ENCODE results near the gene CD58.
"Not testable (repeated sequence)": the region's sequence is repeated elsewhere in the genome, so short reads cannot be mapped to it uniquely, and the experiment has no call there.

CD58 gene

DNA sequence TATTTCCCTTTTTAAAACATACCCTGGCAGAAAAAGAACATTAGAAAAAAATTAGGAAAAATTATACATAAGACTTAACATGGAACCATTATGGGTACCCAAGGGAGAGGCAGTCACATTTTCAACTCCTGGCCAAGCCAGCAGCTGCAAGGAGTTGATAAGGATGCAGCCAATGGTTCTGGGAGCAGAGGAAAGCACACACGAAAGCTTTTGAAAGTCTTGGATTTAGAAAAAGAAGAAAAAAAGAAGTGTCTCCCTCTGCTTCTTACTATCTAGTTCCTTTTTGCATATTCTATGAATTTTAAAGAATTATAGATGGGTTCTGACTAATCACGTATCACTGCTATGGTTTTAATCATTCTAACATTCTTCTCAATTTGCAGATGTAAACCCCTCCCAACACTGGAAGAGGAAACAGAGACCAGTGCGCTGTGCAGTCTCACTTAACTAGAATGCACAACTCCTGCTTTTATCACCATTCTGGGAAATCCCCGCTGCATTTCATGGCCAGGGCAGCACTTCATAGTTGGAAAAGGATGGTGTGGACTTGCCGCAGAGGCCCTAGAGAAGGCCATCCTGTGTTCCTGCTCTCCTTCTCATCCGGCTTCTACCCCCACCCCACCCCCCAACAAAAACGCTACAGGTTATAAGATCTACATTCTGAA, 2.7 kb upstream of the CD58 start:
- no peaks in the 10 kb centered on the region for H3K36me3 ChIP-seq (ENCODE audit: control insufficient read depth, insufficient read depth, low read length)
- H3K4me3 ChIP-seq (ENCODE audit: low read length) = no peak overlapping the region
- no peaks in the 10 kb centered on the region for H3K9me3 ChIP-seq (ENCODE audit: control insufficient read depth, low read length)
- no peak overlapping the region for H3K9ac ChIP-seq (ENCODE audit: low read length)
- peaks cover 23% of the 10 kb centered on the region for H3K4me1 ChIP-seq (ENCODE audit: control insufficient read depth, insufficient read depth, low read length)
- H3K27me3 ChIP-seq (ENCODE audit: control insufficient read depth, insufficient read depth, low read length) = no peaks in the 10 kb centered on the region

GRCh38 chr1:116572771-116573430, 2.1 kb upstream of the CD58 start:
- Histone ChIP-seq H3K9me3 (ENCODE audit: control insufficient read depth, low read length) (no peaks in the 10 kb centered on the region), H3K4me1 (ENCODE audit: control insufficient read depth, insufficient read depth, low read length) (peaks cover 23% of the 10 kb centered on the region), H3K27me3 (ENCODE audit: control insufficient read depth, insufficient read depth, low read length) (no peaks in the 10 kb centered on the region), H3K36me3 (ENCODE audit: control insufficient read depth, insufficient read depth, low read length) (no peaks in the 10 kb centered on the region), H3K4me3 (ENCODE audit: low read length) (no peak overlapping the region), H3K9ac (ENCODE audit: low read length) (no peak overlapping the region)

DNA sequence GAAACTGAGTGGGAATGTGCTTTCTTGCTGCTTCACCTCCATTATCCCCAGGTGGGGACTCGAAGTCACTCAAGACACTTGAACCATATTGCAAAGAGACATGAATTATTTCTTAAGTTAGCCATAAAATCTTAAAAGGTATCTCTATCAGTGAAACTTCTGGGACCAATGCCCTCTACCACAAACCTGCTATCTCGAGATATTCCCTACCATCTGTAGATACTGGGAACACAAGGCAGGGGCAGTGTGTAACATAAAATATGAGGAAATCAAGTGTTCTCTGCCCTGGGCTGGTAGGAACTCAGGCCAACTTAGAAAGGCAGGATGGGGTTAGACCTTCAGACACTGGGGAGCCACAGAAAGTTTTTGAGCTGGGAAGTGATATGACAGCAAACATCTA, 1.3 kb upstream of the CD58 start:
- H3K9me3 ChIP-seq (ENCODE audit: control insufficient read depth, low read length) = no peaks in the 10 kb centered on the region
- H3K4me3 ChIP-seq (ENCODE audit: low read length) = no peak overlapping the region
- no peak overlapping the region for H3K9ac ChIP-seq (ENCODE audit: low read length)
- H3K4me1 ChIP-seq (ENCODE audit: control insufficient read depth, insufficient read depth, low read length) = peaks cover 23% of the 10 kb centered on the region
- no peaks in the 10 kb centered on the region for H3K36me3 ChIP-seq (ENCODE audit: control insufficient read depth, insufficient read depth, low read length)
- no peaks in the 10 kb centered on the region for H3K27me3 ChIP-seq (ENCODE audit: control insufficient read depth, insufficient read depth, low read length)

DNA sequence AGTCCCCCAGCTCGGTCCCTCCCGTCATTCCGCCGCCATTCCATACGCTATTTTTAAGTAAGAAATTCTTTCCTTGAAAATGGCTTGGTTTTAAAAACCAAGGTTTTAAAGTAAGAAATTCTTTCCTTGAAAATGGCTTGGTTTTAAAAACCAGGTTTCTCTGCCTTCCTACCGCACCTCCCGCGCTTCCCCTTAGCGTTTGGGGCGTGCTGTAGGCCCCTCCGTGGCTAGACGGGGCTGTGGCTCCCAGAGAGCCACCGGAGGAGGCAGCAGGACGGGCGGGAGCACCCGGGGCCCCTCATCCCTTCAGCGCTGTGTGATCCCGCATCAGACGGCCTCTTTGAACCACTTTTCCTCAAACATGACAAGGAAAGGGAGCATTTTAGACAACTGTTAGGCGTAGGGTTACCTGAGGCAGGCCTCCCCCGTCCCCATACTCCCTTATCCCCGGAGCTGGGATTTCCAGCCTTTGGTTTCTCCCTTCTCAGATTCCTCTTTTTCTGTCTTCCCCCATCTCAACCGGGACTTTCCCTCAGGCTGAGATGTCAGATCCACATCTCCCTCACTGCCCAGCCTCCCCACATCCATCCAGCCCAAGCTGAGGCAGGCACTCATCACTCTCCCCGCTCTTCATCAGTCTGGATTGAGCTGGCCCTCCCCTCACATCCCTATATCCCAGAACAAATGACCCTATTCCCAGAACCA, 541 bp upstream of the CD58 start:
- no peaks in the 10 kb centered on the region for H3K36me3 ChIP-seq (ENCODE audit: control insufficient read depth, insufficient read depth, low read length)
- H3K27me3 ChIP-seq (ENCODE audit: control insufficient read depth, insufficient read depth, low read length) = no peaks in the 10 kb centered on the region
- peaks cover 23% of the 10 kb centered on the region for H3K4me1 ChIP-seq (ENCODE audit: control insufficient read depth, insufficient read depth, low read length)
- H3K9me3 ChIP-seq (ENCODE audit: control insufficient read depth, low read length) = no peaks in the 10 kb centered on the region
- H3K4me3 ChIP-seq (ENCODE audit: low read length) = peak overlapping the region; percentile 77
- H3K9ac ChIP-seq (ENCODE audit: low read length) = peak overlapping the region; percentile 94

- Histone ChIP-seq H3K9ac (ENCODE audit: low read length) (peak overlapping the region; percentile 94), H3K9me3 (ENCODE audit: control insufficient read depth, low read length) (no peaks in the 10 kb centered on the region), H3K27me3 (ENCODE audit: control insufficient read depth, insufficient read depth, low read length) (no peaks in the 10 kb centered on the region), H3K4me1 (ENCODE audit: control insufficient read depth, insufficient read depth, low read length) (peaks cover 23% of the 10 kb centered on the region), H3K36me3 (ENCODE audit: control insufficient read depth, insufficient read depth, low read length) (no peaks in the 10 kb centered on the region), H3K4me3 (ENCODE audit: low read length) (peak overlapping the region; percentile 75)
These were observed 959 bp downstream of the CD58 start for GRCh38 chr1:116569776-116570357.

DNA sequence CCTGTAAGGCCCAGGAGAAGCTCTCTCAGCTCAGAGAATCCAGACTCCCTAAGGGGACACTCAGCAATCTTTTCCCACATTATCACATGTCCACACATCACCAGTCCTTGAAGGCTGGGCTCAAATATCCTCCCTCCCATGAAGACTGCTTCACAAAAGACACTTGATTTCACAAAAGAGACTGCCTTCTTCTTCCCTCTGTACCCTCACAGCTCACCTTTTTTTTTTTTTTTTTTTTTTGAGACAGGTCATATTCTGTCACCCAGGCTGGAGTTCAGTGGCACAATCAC, 1.5 kb downstream of the CD58 start:
- no peaks in the 10 kb centered on the region for H3K27me3 ChIP-seq (ENCODE audit: control insufficient read depth, insufficient read depth, low read length)
- no peak overlapping the region for H3K4me3 ChIP-seq (ENCODE audit: low read length)
- no peaks in the 10 kb centered on the region for H3K36me3 ChIP-seq (ENCODE audit: control insufficient read depth, insufficient read depth, low read length)
- H3K9ac ChIP-seq (ENCODE audit: low read length) = no peak overlapping the region
- peaks cover 23% of the 10 kb centered on the region for H3K4me1 ChIP-seq (ENCODE audit: control insufficient read depth, insufficient read depth, low read length)
- no peaks in the 10 kb centered on the region for H3K9me3 ChIP-seq (ENCODE audit: control insufficient read depth, low read length)

- Histone ChIP-seq H3K9ac (ENCODE audit: low read length) (no peak overlapping the region), H3K4me3 (ENCODE audit: low read length) (no peak overlapping the region), H3K9me3 (ENCODE audit: control insufficient read depth, low read length) (no peaks in the 10 kb centered on the region), H3K4me1 (ENCODE audit: control insufficient read depth, insufficient read depth, low read length) (peaks cover 21% of the 10 kb centered on the region), H3K36me3 (ENCODE audit: control insufficient read depth, insufficient read depth, low read length) (no peaks in the 10 kb centered on the region), H3K27me3 (ENCODE audit: control insufficient read depth, insufficient read depth, low read length) (no peaks in the 10 kb centered on the region)
These were observed 2.0 kb downstream of the CD58 start for GRCh38 chr1:116568662-116569380.

DNA sequence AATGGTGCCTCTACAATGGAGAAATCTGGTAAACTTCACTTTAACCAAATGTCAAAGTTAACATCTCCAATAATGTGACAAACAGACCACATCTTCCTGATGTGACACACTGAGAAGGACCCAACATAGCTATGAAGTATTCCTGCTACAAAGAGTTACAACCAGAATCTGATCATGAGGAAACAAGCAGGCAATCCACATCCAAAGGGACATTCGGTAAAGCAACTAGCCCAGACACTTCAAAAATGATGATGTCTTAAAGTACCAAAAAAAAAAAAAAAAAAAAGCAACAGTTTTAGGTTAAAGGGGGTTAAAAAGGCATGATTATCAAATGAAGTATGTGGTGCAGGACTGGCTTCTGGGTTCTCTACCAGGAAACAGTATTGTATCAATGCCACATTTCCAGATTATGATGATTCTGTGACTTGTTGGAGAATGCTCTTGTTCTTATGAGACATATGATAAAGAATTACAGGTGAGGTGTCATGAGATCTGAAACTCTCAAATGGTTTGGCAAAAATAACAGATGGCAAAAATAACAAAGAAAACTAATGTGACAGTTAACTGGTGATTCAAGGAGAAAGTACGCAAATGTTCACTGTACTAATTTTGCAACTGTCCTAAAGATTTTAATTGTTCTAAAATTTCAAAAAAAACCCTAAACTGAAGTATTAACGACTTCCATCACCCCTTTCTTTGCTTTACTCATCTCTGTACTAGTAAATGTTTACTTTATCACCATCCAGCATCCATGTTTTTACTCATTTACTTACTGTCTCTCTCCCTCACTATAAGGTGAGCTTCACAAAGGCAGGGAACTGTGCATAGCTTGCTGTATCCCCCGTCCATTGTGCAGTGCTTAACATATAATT, 2.8 kb downstream of the CD58 start:
- no peaks in the 10 kb centered on the region for H3K27me3 ChIP-seq (ENCODE audit: control insufficient read depth, insufficient read depth, low read length)
- H3K4me3 ChIP-seq (ENCODE audit: low read length) = no peak overlapping the region
- peaks cover 18% of the 10 kb centered on the region for H3K4me1 ChIP-seq (ENCODE audit: control insufficient read depth, insufficient read depth, low read length)
- H3K36me3 ChIP-seq (ENCODE audit: control insufficient read depth, insufficient read depth, low read length) = no peaks in the 10 kb centered on the region
- H3K9me3 ChIP-seq (ENCODE audit: control insufficient read depth, low read length) = no peaks in the 10 kb centered on the region
- no peak overlapping the region for H3K9ac ChIP-seq (ENCODE audit: low read length)

GRCh38 chr1:116565222-116565621, 5.6 kb downstream of the CD58 start:
- Histone ChIP-seq H3K4me3 (ENCODE audit: low read length) (no peak overlapping the region), H3K9me3 (ENCODE audit: control insufficient read depth, low read length) (no peaks in the 10 kb centered on the region), H3K9ac (ENCODE audit: low read length) (no peak overlapping the region), H3K27me3 (ENCODE audit: control insufficient read depth, insufficient read depth, low read length) (no peaks in the 10 kb centered on the region), H3K4me1 (ENCODE audit: control insufficient read depth, insufficient read depth, low read length) (peaks cover 11% of the 10 kb centered on the region), H3K36me3 (ENCODE audit: control insufficient read depth, insufficient read depth, low read length) (no peaks in the 10 kb centered on the region)

GRCh38 chr1:116564426-116564825, 6.4 kb downstream of the CD58 start:
- H3K9ac ChIP-seq (ENCODE audit: low read length) = no peak overlapping the region
- no peaks in the 10 kb centered on the region for H3K36me3 ChIP-seq (ENCODE audit: control insufficient read depth, insufficient read depth, low read length)
- no peaks in the 10 kb centered on the region for H3K27me3 ChIP-seq (ENCODE audit: control insufficient read depth, insufficient read depth, low read length)
- H3K4me3 ChIP-seq (ENCODE audit: low read length) = no peak overlapping the region
- H3K4me1 ChIP-seq (ENCODE audit: control insufficient read depth, insufficient read depth, low read length) = peaks cover 4% of the 10 kb centered on the region
- H3K9me3 ChIP-seq (ENCODE audit: control insufficient read depth, low read length) = no peaks in the 10 kb centered on the region

GRCh38 chr1:116562465-116562864, 8.4 kb downstream of the CD58 start:
- H3K27me3 ChIP-seq (ENCODE audit: control insufficient read depth, insufficient read depth, low read length); H3K4me1 ChIP-seq (ENCODE audit: control insufficient read depth, insufficient read depth, low read length); H3K4me3 ChIP-seq (ENCODE audit: low read length); H3K36me3 ChIP-seq (ENCODE audit: control insufficient read depth, insufficient read depth, low read length); H3K9me3 ChIP-seq (ENCODE audit: control insufficient read depth, low read length); H3K9ac ChIP-seq (ENCODE audit: low read length): not testable (repeated sequence)
